ENCODE measurements around the gene MSGN1.
A peak's percentile ranks its signal among the peaks of the same experiment; 100 is the strongest.

The MSGN1 gene

GRCh38 chr2:17846676-17847075 is 30.4 kb downstream of the MSGN1 start:
- H3K4me3 ChIP-seq (ENCODE audit: low read length), result no peak overlapping the region
- no peak for TF ChIP-seq CTCF (IDR thresholded peaks at IDR 0.05; ENCODE audit: insufficient read depth, low read depth, low read length, missing control alignments)
- DNase-seq (ENCODE audit: low read depth), result no peak

- no peak for TF ChIP-seq CTCF (IDR thresholded peaks at IDR 0.05; ENCODE audit: insufficient read depth, low read depth, low read length, missing control alignments)
- DNase-seq (ENCODE audit: low read depth), result no peak
- H3K4me3 ChIP-seq (ENCODE audit: low read length), result no peak overlapping the region
Observed at GRCh38 chr2:17847236-17847635, 31.0 kb downstream of the MSGN1 start.

- DNase-seq (ENCODE audit: low read depth), result no peak
- TF ChIP-seq CTCF (IDR thresholded peaks at IDR 0.05; ENCODE audit: insufficient read depth, low read depth, low read length, missing control alignments), result no peak
- no peak overlapping the region for H3K4me3 ChIP-seq (ENCODE audit: low read length)
Observed at GRCh38 chr2:17849275-17849674, 33.0 kb downstream of the MSGN1 start.

- DNase-seq (ENCODE audit: low read depth), result no peak
- H3K4me3 ChIP-seq (ENCODE audit: low read length), result no peak overlapping the region
- no peak for TF ChIP-seq CTCF (IDR thresholded peaks at IDR 0.05; ENCODE audit: insufficient read depth, low read depth, low read length, missing control alignments)
Observed at GRCh38 chr2:17850151-17850550, 33.9 kb downstream of the MSGN1 start.

- TF ChIP-seq CTCF (IDR thresholded peaks at IDR 0.05; ENCODE audit: insufficient read depth, low read depth, low read length, missing control alignments), result peak; percentile 95
- H3K4me3 ChIP-seq (ENCODE audit: low read length), result no peak overlapping the region
- DNase-seq (ENCODE audit: low read depth), result peak; percentile 76
Observed at GRCh38 chr2:17851731-17852585, 35.7 kb downstream of the MSGN1 start.

- no peak for DNase-seq (ENCODE audit: low read depth)
- H3K4me3 ChIP-seq (ENCODE audit: low read length), result no peak overlapping the region
- TF ChIP-seq CTCF (IDR thresholded peaks at IDR 0.05; ENCODE audit: insufficient read depth, low read depth, low read length, missing control alignments), result no peak
Observed at GRCh38 chr2:17853799-17854198, 37.5 kb downstream of the MSGN1 start.

- DNase-seq (ENCODE audit: low read depth), result peak; percentile 69
- no peak overlapping the region for H3K4me3 ChIP-seq (ENCODE audit: low read length)
- TF ChIP-seq CTCF (IDR thresholded peaks at IDR 0.05; ENCODE audit: insufficient read depth, low read depth, low read length, missing control alignments), result no peak
Observed at GRCh38 chr2:17857021-17857420, 40.8 kb downstream of the MSGN1 start.

Data from epithelial cell of esophagus (primary cell).